ENCODE measurements around the gene NF2. TPM values are rescaled to one million over a fixed set of nuclear protein-coding genes. Genes with fewer than 3 reads are reported as not detected.

Gene NF2
- total and polyA plus RNA-seq, 8 donors = 6.5 to 33.7 (median 19.3) TPM

- Histone ChIP-seq H3K4me1 (no peaks in the 10 kb centered on the region), H3K27ac (peak overlapping the region in 1 of 4 donors; percentile 17), H3K4me3 (no peak overlapping the region), H3K27me3 (no peaks in the 10 kb centered on the region), H3K9me3 (no peaks in the 10 kb centered on the region), H3K36me3 (peaks cover 0 to 5% (median 0%) of the 10 kb centered on the region in 3 donors)
- TF ChIP-seq CTCF (IDR thresholded peaks at IDR 0.05) = no peak
- ATAC-seq (peak; percentile 67 to 77 (median 72)), FAIRE-seq (no peak), DNase-seq (peak in 4 of 6 donors; percentile 41 to 76 (median 66))
- WGBS, 2 donors = 60 to 65% methylated on average over 19 of the region's 19 CpGs
- intact Hi-C loops (cut with DNase I) = no loop called here
Measured at GRCh38 chr22:29733362-29734201, 130.1 kb downstream of the NF2 start.

GRCh38 chr22:29734406-29734805 is 131.0 kb downstream of the NF2 start:
- intact Hi-C loops (cut with DNase I) = no loop called here
- Histone ChIP-seq H3K9me3 (no peaks in the 10 kb centered on the region), H3K4me1 (no peaks in the 10 kb centered on the region), H3K36me3 (peaks cover 0 to 5% (median 0%) of the 10 kb centered on the region in 3 donors), H3K27me3 (no peaks in the 10 kb centered on the region), H3K27ac (no peak overlapping the region), H3K4me3 (no peak overlapping the region)
- TF ChIP-seq CTCF (IDR thresholded peaks at IDR 0.05) = no peak
- FAIRE-seq (no peak), ATAC-seq (no peak), DNase-seq (no peak)
- 94% methylated on average over 8 of the region's 8 CpGs for WGBS, 2 donors

- no peak for DNase-seq
- no peaks in the 10 kb centered on the region for H3K9me3 ChIP-seq
Measured at GRCh38 chr22:29734838-29735237, 131.4 kb downstream of the NF2 start.

GRCh38 chr22:29735416-29735815 is 132.0 kb downstream of the NF2 start:
- Histone ChIP-seq H3K9me3 (no peaks in the 10 kb centered on the region), H3K36me3 (peaks cover 0 to 5% (median 0%) of the 10 kb centered on the region in 3 donors), H3K27me3 (no peaks in the 10 kb centered on the region), H3K4me3 (no peak overlapping the region), H3K27ac (no peak overlapping the region), H3K4me1 (no peaks in the 10 kb centered on the region)
- WGBS, 2 donors = 67 to 79% methylated on average over 1 of the region's 1 CpG
- FAIRE-seq (no peak), DNase-seq (peak in 1 of 6 donors; percentile 30), ATAC-seq (no peak)
- TF ChIP-seq CTCF (IDR thresholded peaks at IDR 0.05) = no peak
- intact Hi-C loops (cut with DNase I) = no loop called here

More at GRCh38 chr22:29734838-29735237, 131.4 kb downstream of the NF2 start:
- peaks cover 0 to 5% (median 0%) of the 10 kb centered on the region in 3 donors for H3K36me3 ChIP-seq
- no peak overlapping the region for H3K4me3 ChIP-seq
- H3K4me1 ChIP-seq = no peaks in the 10 kb centered on the region
- no peak overlapping the region for H3K27ac ChIP-seq
- no peak for ATAC-seq
- H3K27me3 ChIP-seq = no peaks in the 10 kb centered on the region
- no peak for TF ChIP-seq CTCF (IDR thresholded peaks at IDR 0.05)
- 78 to 87% methylated on average over 8 to 9 of the region's 9 CpGs for WGBS, 2 donors
- intact Hi-C loops (cut with DNase I) = no loop called here
- no peak for FAIRE-seq
